B cell (primary cell): Measurements from ENCODE around the gene RBPJL. TPM values are rescaled to one million over a fixed set of nuclear protein-coding genes. Genes with fewer than 3 reads are reported as not detected.

ENCODE experiments used
- ATAC-seq: fragments of 200-7000 bp; cut with Tn5 transposase; one replicate; pipeline ENCODE4 v1.10.0; 2021; ENCODE audit warnings: low read depth, mild to moderate bottlenecking, moderate number of reproducible peaks, moderate library complexity
- CTCF ChIA-PET: fragments of 350-600 bp; sonication (Branson Sonifier 250); formaldehyde crosslinking; loops from one replicate; lab custom pipeline; 2021; ENCODE audit warnings: antibody characterized with exemption, inconsistent platforms; lab: Charles Lee
- POLR2A ChIA-PET: fragments of 350-600 bp; sonication (Branson Sonifier 250); formaldehyde crosslinking; loops from one replicate; lab custom pipeline; 2021; ENCODE audit warnings: antibody characterized with exemption; lab: Charles Lee
- DNase-seq: peaks from one replicate; pipeline ENCODE4 v3.0.0; 2013
- H2AFZ ChIP-seq: 2 replicates; pipeline ENCODE4 v1.6.1; 2012; ENCODE audit warnings: mild to moderate bottlenecking, low read depth, low read length; ENCODE audit not compliant: insufficient read depth, poor library complexity, severe bottlenecking
- H3K27ac ChIP-seq, 2 donors: 1 replicate in 1 of 2; 2 replicates in 1 of 2; pipeline ENCODE4 v1.5.1; 2012 to 2013; ENCODE audit warnings: low read length in 2 of 2, mild to moderate bottlenecking in 2 of 2, moderate library complexity in 1 of 2
- H3K27me3 ChIP-seq, 4 experiments: fragments of 200-600 bp in 1 of 4; sonication (generic) in 1 of 4; replicated peaks in 1 of 4; 1 replicate in 2 of 4; 2 replicates in 2 of 4; pipeline versions ENCODE4 v1.6.1 to v1.7.0; 2013 to 2016; ENCODE audit warnings: low read length in 3 of 4, mild to moderate bottlenecking in 2 of 4, mixed read lengths in 1 of 4, moderate library complexity in 1 of 4; ENCODE audit not compliant: insufficient read depth in 4 of 4, control insufficient read depth in 3 of 4; ENCODE audit errors: control extremely low read depth in 1 of 4
- H3K36me3 ChIP-seq, 2 experiments: replicated peaks in 1 of 2; 1 replicate in 1 of 2; 2 replicates in 1 of 2; pipeline versions ENCODE4 v1.6.1 to v1.7.1; 2013; ENCODE audit warnings: low read length in 1 of 2; ENCODE audit not compliant: insufficient read depth in 2 of 2, control insufficient read depth in 1 of 2; ENCODE audit errors: control extremely low read depth in 1 of 2, extremely low read depth in 1 of 2
- H3K4me1 ChIP-seq, 2 donors: fragments of 200-600 bp in 1 of 2; sonication (generic) in 1 of 2; 1 replicate in 1 of 2; 2 replicates in 1 of 2; pipeline versions ENCODE4 v1.5.1 to v1.6.1; 2013 to 2017; ENCODE audit warnings: low read length in 2 of 2; ENCODE audit not compliant: control insufficient read depth in 2 of 2, insufficient read depth in 2 of 2
- H3K4me2 ChIP-seq: replicated peaks from 2 replicates; pipeline ENCODE3; 2012; ENCODE audit warnings: mild to moderate bottlenecking, low read depth, low read length; ENCODE audit not compliant: poor library complexity, severe bottlenecking
- H3K4me3 ChIP-seq, 5 experiments: fragments of 200-600 bp in 1 of 5; sonication (generic) in 1 of 5; 1 replicate in 3 of 5; 2 replicates in 2 of 5; pipeline versions ENCODE4 v1.5.1 to v1.7.0; 2011 to 2016; ENCODE audit warnings: low read length in 4 of 5, mild to moderate bottlenecking in 4 of 5, low read depth in 2 of 5, control low read depth in 1 of 5, moderate library complexity in 1 of 5; ENCODE audit not compliant: insufficient read depth in 1 of 5; ENCODE audit errors: control extremely low read depth in 1 of 5, extremely low read depth in 1 of 5
- H3K79me2 ChIP-seq: fragments of 200-600 bp; sonication (generic); one replicate; pipeline ENCODE4 v1.6.0; 2016; ENCODE audit warnings: low read length; ENCODE audit not compliant: control insufficient read depth, insufficient read depth
- H3K9ac ChIP-seq: fragments of 200-600 bp; sonication (generic); 2 replicates; pipeline ENCODE4 v1.6.1; 2017; ENCODE audit warnings: mild to moderate bottlenecking, low read length, moderate library complexity
- H3K9me3 ChIP-seq, 3 donors: one replicate each; pipeline versions ENCODE4 v1.6.1 to v1.7.1; 2013; ENCODE audit warnings: low read length in 2 of 3; ENCODE audit not compliant: control insufficient read depth in 2 of 3, insufficient read depth in 1 of 3; ENCODE audit errors: control extremely low read depth in 1 of 3
- H4K20me1 ChIP-seq: 2 replicates; pipeline ENCODE4 v1.6.0; 2012; ENCODE audit warnings: mild to moderate bottlenecking, low read length; ENCODE audit not compliant: insufficient read depth, control insufficient read depth, poor library complexity, severe bottlenecking
- H3K27ac Mint-ChIP-seq: one replicate; pipeline ENCODE4 v1.8.0; 2021; ENCODE audit warnings: mixed read lengths
- H3K27me3 Mint-ChIP-seq: one replicate; pipeline ENCODE4 v1.8.0; 2021; ENCODE audit warnings: mixed read lengths
- H3K4me1 Mint-ChIP-seq: one replicate; pipeline ENCODE4 v1.8.0; 2021; ENCODE audit warnings: mixed read lengths
- H3K4me3 Mint-ChIP-seq: one replicate; pipeline ENCODE4 v1.8.0; 2021; ENCODE audit warnings: mixed read lengths
- H3K9me3 Mint-ChIP-seq: one replicate; pipeline ENCODE4 v1.8.0; 2022; ENCODE audit warnings: mixed read lengths; ENCODE audit not compliant: insufficient read depth
- CTCF ChIP-seq: fragments of 200-600 bp; IDR thresholded peaks from one replicate; pipeline ENCODE4 v1.8.0; 2022; ENCODE audit warnings: antibody characterized with exemption, mild to moderate bottlenecking
- EZH2 ChIP-seq: IDR thresholded peaks from 2 replicates; pipeline ENCODE4 v1.6.1; 2012; ENCODE audit warnings: borderline replicate concordance, low read depth, mild to moderate bottlenecking, moderate library complexity, low read length; ENCODE audit not compliant: insufficient read depth, poor library complexity, severe bottlenecking
- WGBS: methylation state at CpG from one replicate; pipeline ENCODE4 v1.1.5; 2013; ENCODE audit warnings: missing lambda C conversion rate; ENCODE audit not compliant: insufficient coverage; 5-methylcytosine and 5-hydroxymethylcytosine counted together
- intact Hi-C: fragments of 100-400 bp; cut with micrococcal nuclease; formaldehyde crosslinking; loops from one replicate; pipeline ENCODE4 v1.10.0; 2022
- polyA plus RNA-seq: library from polyadenylated mRNA; depleted of rRNA; stranded (reverse); fragments of >200 nt; gene quantifications from 2 replicates; pipeline ENCODE4 v1.2.3, GENCODE V29; 2012
- total RNA-seq, 2 donors: library from RNA; stranded (reverse); fragments of 120-200 nt in 1 of 2; gene quantifications; 1 replicate in 1 of 2; 2 replicates in 1 of 2; pipeline versions ENCODE4 v1.2.3 to v1.2.4, GENCODE V29; 2013 to 2022

Gene RBPJL
- total and polyA plus RNA-seq, 2 donors (not counting 1 experiment from before 2014, with no cell fraction given): not detected

DNA sequence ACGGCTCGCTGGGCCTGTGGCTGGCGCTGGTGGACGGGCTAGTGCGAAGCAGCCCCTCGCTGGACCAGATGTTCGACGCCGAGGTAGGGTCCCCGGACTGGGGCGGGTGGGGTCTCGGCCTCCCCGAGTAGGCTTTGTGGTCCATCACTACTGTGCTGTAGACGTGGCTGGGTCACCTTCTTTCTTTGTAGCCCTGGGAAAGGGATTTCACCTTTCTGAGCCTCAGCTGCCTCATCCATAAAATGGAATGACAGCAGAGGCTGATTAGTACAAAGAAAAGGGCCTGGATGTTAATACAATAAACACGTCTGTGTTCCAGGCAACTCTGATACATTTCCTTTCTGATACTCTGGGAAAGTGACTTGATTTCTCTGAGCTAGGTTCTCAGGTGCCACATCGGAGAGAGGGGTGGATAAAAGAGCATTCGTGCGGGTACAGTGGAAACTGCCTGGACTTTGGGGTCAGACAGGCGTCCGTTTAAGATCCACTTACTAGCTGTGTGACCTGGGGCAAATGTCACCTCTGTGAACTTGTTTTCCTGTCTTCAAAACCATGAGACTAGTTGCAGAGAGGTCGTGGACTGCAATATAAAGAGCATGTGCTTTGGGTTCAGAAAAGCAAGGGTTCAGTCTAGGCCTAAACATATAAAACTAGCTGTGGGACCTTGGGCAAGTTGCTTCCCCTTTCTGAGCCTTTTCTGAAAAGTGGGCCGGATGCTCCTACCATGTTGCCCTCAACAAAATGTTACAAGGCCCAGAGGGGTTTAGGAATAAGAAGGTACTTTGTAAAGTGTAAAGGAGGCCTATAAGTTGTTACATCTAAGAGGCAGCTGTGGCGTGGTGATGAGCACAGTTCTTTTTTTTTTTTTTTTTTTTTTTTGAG is 57.2 kb downstream of the RBPJL start:
- Histone ChIP-seq H4K20me1 (peaks cover 52% of the 10 kb centered on the region), H3K9me3 (no peaks in the 10 kb centered on the region), H3K27ac (peak overlapping the region; percentile 86 to 99), H2AFZ (peak overlapping the region; percentile 76), H3K4me1 (peaks cover 54 to 58% of the 10 kb centered on the region in 2 donors), H3K4me3 (peak overlapping the region; percentile 79 to 88 (median 85)), H3K36me3 (peaks cover 5 to 30% of the 10 kb centered on the region in 2 experiments), H3K27me3 (peaks cover 0 to 1% (median 0%) of the 10 kb centered on the region in 4 experiments), H3K79me2 (peaks cover 35% of the 10 kb centered on the region), H3K9ac (peak overlapping the region; percentile 95), H3K4me2 (peak overlapping the region; percentile 91)
- intact Hi-C loops: loop anchor here (1.0 to 5.0 kb wide), 6 partner anchors 9 to 608 kb away; partner anchors contain the start of genes YWHAB and ZNF335
- Mint-ChIP-seq H3K27me3 (no peaks in the 10 kb centered on the region), H3K9me3 (no peaks in the 10 kb centered on the region), H3K27ac (peak overlapping the region; percentile 99), H3K4me3 (peak overlapping the region; percentile 99), H3K4me1 (peaks cover 57% of the 10 kb centered on the region)
- ATAC-seq (no peak), DNase-seq (peak; percentile 48)
- POLR2A ChIA-PET: interaction anchor here (0.7 to 3.3 kb wide), 10 partner anchors 7 to 407 kb away, joined by 3 to 39 read pairs (median 6); partner anchors contain the start of gene PIGT
- CTCF ChIA-PET: interaction anchor here (0.6 to 20.6 kb wide), 27 partner anchors 10 to 1285 kb away, joined by 3 to 814 read pairs (median 8); partner anchors contain the start of genes PIGT and TP53TG5
- 29% methylated on average over 20 of the region's 23 CpGs for WGBS
- TF ChIP-seq EZH2 (no peak), CTCF (no peak)
